HUES48 (cell line): ENCODE results near the gene UBN1.

Experiments used
- H3K27ac ChIP-seq: one replicate; pipeline ENCODE4 v1.7.0; 2013; ENCODE audit warnings: low read depth, low read length, inconsistent platforms
- H3K27me3 ChIP-seq: 2 replicates; pipeline ENCODE4 v1.6.1; 2013; ENCODE audit warnings: mild to moderate bottlenecking, low read length; ENCODE audit not compliant: control insufficient read depth, insufficient read depth
- H3K36me3 ChIP-seq: 2 replicates; pipeline ENCODE4 v1.6.1; 2013; ENCODE audit warnings: low read length; ENCODE audit not compliant: control insufficient read depth, insufficient read depth
- H3K4me1 ChIP-seq: 2 replicates; pipeline ENCODE4 v1.6.1; 2013; ENCODE audit warnings: mild to moderate bottlenecking, low read length; ENCODE audit not compliant: control insufficient read depth, insufficient read depth
- H3K4me3 ChIP-seq: 2 replicates; pipeline ENCODE4 v1.5.1; 2013; ENCODE audit warnings: mild to moderate bottlenecking, low read depth, low read length
- H3K9ac ChIP-seq: 2 replicates; pipeline ENCODE4 v1.6.1; 2013; ENCODE audit warnings: mild to moderate bottlenecking, low read depth, low read length, moderate library complexity
- H3K9me3 ChIP-seq: 2 replicates; pipeline ENCODE4 v1.6.1; 2013; ENCODE audit warnings: low read length; ENCODE audit not compliant: control insufficient read depth, insufficient read depth

The UBN1 gene

GRCh38 chr16:4876646-4877379 lies 29.5 kb downstream of the UBN1 start:
- H3K9ac ChIP-seq = no peak overlapping the region
- peaks cover 95% of the 10 kb centered on the region for H3K36me3 ChIP-seq
- no peaks in the 10 kb centered on the region for H3K9me3 ChIP-seq
- no peaks in the 10 kb centered on the region for H3K4me1 ChIP-seq
- no peak overlapping the region for H3K27ac ChIP-seq
- H3K4me3 ChIP-seq = no peak overlapping the region
- no peaks in the 10 kb centered on the region for H3K27me3 ChIP-seq

- Histone ChIP-seq H3K36me3 (peaks cover 96% of the 10 kb centered on the region), H3K27me3 (no peaks in the 10 kb centered on the region), H3K27ac (no peak overlapping the region)
Measured at GRCh38 chr16:4877380-4877685, 30.1 kb downstream of the UBN1 start.

GRCh38 chr16:4879049-4879448 lies 31.8 kb downstream of the UBN1 start:
- Histone ChIP-seq H3K27ac (no peak overlapping the region), H3K9me3 (no peaks in the 10 kb centered on the region), H3K9ac (no peak overlapping the region), H3K36me3 (peaks cover 97% of the 10 kb centered on the region), H3K27me3 (no peaks in the 10 kb centered on the region), H3K4me1 (no peaks in the 10 kb centered on the region), H3K4me3 (no peak overlapping the region)

More at GRCh38 chr16:4877380-4877685, 30.1 kb downstream of the UBN1 start:
- Histone ChIP-seq H3K4me3 (no peak overlapping the region), H3K9ac (no peak overlapping the region), H3K4me1 (no peaks in the 10 kb centered on the region), H3K9me3 (no peaks in the 10 kb centered on the region)

GRCh38 chr16:4880006-4880580 lies 32.8 kb downstream of the UBN1 start:
- H3K4me1 ChIP-seq = no peaks in the 10 kb centered on the region
- H3K36me3 ChIP-seq = peaks cover 97% of the 10 kb centered on the region
- H3K9me3 ChIP-seq = no peaks in the 10 kb centered on the region
- no peak overlapping the region for H3K27ac ChIP-seq
- H3K4me3 ChIP-seq = no peak overlapping the region
- no peaks in the 10 kb centered on the region for H3K27me3 ChIP-seq
- no peak overlapping the region for H3K9ac ChIP-seq

- peaks cover 99% of the 10 kb centered on the region for H3K36me3 ChIP-seq
- H3K27me3 ChIP-seq = no peaks in the 10 kb centered on the region
- no peak overlapping the region for H3K9ac ChIP-seq
- H3K27ac ChIP-seq = no peak overlapping the region
- H3K9me3 ChIP-seq = no peaks in the 10 kb centered on the region
- H3K4me1 ChIP-seq = no peaks in the 10 kb centered on the region
- H3K4me3 ChIP-seq = no peak overlapping the region
Measured at GRCh38 chr16:4882000-4882632, 34.8 kb downstream of the UBN1 start.

- Histone ChIP-seq H3K36me3 (peaks cover 99% of the 10 kb centered on the region), H3K9me3 (no peaks in the 10 kb centered on the region), H3K4me1 (no peaks in the 10 kb centered on the region), H3K27me3 (no peaks in the 10 kb centered on the region), H3K4me3 (no peak overlapping the region), H3K27ac (no peak overlapping the region), H3K9ac (no peak overlapping the region)
Measured at GRCh38 chr16:4882633-4883285, 35.5 kb downstream of the UBN1 start.

- H3K27ac ChIP-seq = no peak overlapping the region
- H3K27me3 ChIP-seq = no peaks in the 10 kb centered on the region
- H3K9me3 ChIP-seq = no peaks in the 10 kb centered on the region
- no peaks in the 10 kb centered on the region for H3K4me1 ChIP-seq
- H3K4me3 ChIP-seq = no peak overlapping the region
- H3K9ac ChIP-seq = no peak overlapping the region
- peaks cover 99% of the 10 kb centered on the region for H3K36me3 ChIP-seq
Measured at GRCh38 chr16:4883501-4883900, 36.2 kb downstream of the UBN1 start.

- no peak overlapping the region for H3K27ac ChIP-seq
- H3K4me3 ChIP-seq = no peak overlapping the region
- no peaks in the 10 kb centered on the region for H3K4me1 ChIP-seq
- no peaks in the 10 kb centered on the region for H3K9me3 ChIP-seq
- H3K9ac ChIP-seq = no peak overlapping the region
- peaks cover 97% of the 10 kb centered on the region for H3K36me3 ChIP-seq
- H3K27me3 ChIP-seq = no peaks in the 10 kb centered on the region
Measured at GRCh38 chr16:4884209-4884608, 36.9 kb downstream of the UBN1 start.

- Histone ChIP-seq H3K36me3 (peaks cover 95% of the 10 kb centered on the region), H3K4me1 (no peaks in the 10 kb centered on the region), H3K9me3 (no peaks in the 10 kb centered on the region), H3K9ac (no peak overlapping the region), H3K27me3 (no peaks in the 10 kb centered on the region), H3K4me3 (no peak overlapping the region), H3K27ac (no peak overlapping the region)
Measured at GRCh38 chr16:4884972-4885874, 37.9 kb downstream of the UBN1 start.

GRCh38 chr16:4886151-4886550 lies 38.9 kb downstream of the UBN1 start:
- Histone ChIP-seq H3K9ac (no peak overlapping the region), H3K4me3 (no peak overlapping the region), H3K27ac (no peak overlapping the region), H3K36me3 (peaks cover 95% of the 10 kb centered on the region), H3K9me3 (no peaks in the 10 kb centered on the region), H3K4me1 (no peaks in the 10 kb centered on the region), H3K27me3 (no peaks in the 10 kb centered on the region)
